Measurements from ENCODE around the gene FYTTD1.

Gene FYTTD1

GRCh38 chr3:197820550-197821335 is 71.1 kb downstream of the FYTTD1 start:
- DNase-seq = no peak
- in situ Hi-C loops (cut with MboI; ENCODE audit: low pct_unique_long_range_greater_than_20kb, low sequenced_read_pairs) = no loop called here

- in situ Hi-C loops (cut with MboI; ENCODE audit: low pct_unique_long_range_greater_than_20kb, low sequenced_read_pairs) = no loop called here
- no peak for DNase-seq
These were observed 79.8 kb downstream of the FYTTD1 start for GRCh38 chr3:197829397-197830045.

- no peak for DNase-seq
- in situ Hi-C loops (cut with MboI; ENCODE audit: low pct_unique_long_range_greater_than_20kb, low sequenced_read_pairs) = no loop called here
These were observed 80.8 kb downstream of the FYTTD1 start for GRCh38 chr3:197830308-197830966.

- in situ Hi-C loops (cut with MboI; ENCODE audit: low pct_unique_long_range_greater_than_20kb, low sequenced_read_pairs) = no loop called here
- DNase-seq = no peak
These were observed 81.3 kb downstream of the FYTTD1 start for GRCh38 chr3:197830967-197831313.

- in situ Hi-C loops (cut with MboI; ENCODE audit: low pct_unique_long_range_greater_than_20kb, low sequenced_read_pairs) = no loop called here
- no peak for DNase-seq
These were observed 84.4 kb downstream of the FYTTD1 start for GRCh38 chr3:197833930-197834715.

- in situ Hi-C loops (cut with MboI; ENCODE audit: low pct_unique_long_range_greater_than_20kb, low sequenced_read_pairs) = no loop called here
- no peak for DNase-seq
These were observed 85.8 kb downstream of the FYTTD1 start for GRCh38 chr3:197835509-197835908.

- in situ Hi-C loops (cut with MboI; ENCODE audit: low pct_unique_long_range_greater_than_20kb, low sequenced_read_pairs) = no loop called here
- DNase-seq = no peak
These were observed 86.6 kb downstream of the FYTTD1 start for GRCh38 chr3:197836244-197836643.

All from KBM-7 (cell line).